SKM-1 treated with dmso at 0.1 percent for 144 hours (cell line): ENCODE results near the gene SPC25.

ENCODE experiments used
- DNase-seq: peaks from one replicate; lab custom pipeline; 2025; ENCODE audit not compliant: unreplicated experiment; lab: John Stamatoyannopoulos, UW

SPC25 gene

DNA sequence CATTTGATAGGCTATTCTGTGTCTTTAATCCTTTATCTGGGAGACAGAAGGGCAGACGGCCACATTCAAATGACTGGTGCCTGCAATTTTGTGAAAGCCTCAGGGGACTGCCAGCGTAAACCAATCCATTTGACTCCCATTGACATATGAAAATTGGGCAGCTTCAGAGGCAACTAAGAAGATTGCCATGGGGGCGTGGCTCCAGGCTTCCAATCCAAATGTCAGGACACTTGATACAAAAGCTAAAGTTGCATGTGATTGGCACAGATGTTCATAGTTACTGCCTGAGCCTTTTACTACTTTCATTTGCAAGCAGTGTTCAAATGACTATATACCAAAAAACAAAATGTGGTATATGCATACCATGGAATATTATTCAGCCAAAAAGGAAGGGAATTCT is 42.0 kb downstream of the SPC25 start:
- DNase-seq = no peak

DNA sequence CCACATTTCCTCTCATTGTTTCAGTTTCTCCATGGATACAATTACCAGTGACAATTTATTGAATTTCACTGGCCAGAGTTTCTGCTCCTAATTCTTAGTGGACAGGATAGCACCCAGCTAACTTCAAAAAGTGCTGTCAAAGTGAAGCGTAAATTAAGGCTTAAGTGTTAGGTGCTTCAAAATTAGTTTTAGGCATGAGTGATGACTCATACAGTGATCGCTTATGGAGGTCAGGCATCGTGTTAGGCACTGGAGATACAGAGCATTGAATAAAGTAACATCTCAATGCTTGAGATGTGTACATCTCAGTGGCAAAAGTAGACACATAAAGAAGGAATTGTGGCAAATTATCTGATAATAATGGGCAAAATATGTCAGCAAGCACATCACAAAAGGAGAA is 47.0 kb downstream of the SPC25 start:
- DNase-seq = no peak

DNA sequence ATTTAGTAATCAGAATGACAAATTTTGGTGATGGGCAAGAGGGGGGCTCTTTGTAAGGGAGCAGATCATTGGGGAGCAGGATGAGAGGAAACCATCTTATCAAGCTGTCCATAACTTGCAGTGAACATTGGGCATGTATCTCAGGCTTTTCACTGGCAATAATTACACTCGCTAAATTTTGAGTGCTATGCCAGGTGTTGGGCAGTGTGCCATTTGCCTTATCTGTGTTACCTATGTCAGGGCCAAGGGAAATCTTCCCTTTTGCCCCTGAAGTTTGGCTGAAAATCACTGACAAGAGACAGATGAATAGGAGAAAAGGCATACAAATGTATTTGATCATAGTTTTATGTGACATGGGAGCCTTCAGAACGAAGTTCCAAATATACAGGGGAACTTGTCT is 48.8 kb downstream of the SPC25 start:
- DNase-seq = no peak

DNA sequence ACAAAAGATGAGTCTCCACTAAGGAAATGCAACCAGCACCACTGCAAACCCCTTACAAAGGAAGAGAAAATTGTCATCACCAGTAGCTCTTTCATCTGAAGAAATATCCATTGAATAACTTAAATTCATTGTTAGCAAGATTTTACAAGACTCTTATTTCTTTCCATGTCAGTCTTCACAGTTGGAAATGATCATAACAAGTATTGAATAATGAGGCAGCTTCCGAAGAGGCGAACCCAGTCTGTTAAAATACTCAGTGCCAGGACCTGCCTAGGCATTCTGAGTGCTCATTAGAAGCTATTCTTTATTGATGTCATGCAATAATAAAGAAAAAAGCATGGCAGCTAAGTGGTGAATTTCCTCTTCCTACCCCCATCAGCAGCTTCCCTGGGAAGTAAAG is 54.3 kb downstream of the SPC25 start:
- DNase-seq = no peak

DNA sequence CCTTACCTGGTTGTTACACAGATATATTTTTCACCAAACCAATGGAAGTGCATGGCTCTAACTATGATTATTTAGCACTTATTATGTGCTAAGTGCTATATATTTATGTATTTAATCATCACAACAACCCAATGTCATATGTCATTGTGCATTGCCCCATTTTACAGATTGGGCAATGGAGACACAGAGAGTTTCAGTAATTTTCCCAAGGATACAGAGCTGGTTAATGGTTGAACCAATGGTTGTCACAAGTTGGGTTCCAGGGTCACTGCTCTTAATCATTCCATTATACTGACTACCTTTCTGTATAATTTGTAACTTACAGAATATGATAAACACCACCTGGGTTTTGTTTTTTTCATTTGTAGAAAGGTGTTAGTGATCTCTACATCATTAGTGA is 58.6 kb downstream of the SPC25 start:
- DNase-seq = no peak

DNA sequence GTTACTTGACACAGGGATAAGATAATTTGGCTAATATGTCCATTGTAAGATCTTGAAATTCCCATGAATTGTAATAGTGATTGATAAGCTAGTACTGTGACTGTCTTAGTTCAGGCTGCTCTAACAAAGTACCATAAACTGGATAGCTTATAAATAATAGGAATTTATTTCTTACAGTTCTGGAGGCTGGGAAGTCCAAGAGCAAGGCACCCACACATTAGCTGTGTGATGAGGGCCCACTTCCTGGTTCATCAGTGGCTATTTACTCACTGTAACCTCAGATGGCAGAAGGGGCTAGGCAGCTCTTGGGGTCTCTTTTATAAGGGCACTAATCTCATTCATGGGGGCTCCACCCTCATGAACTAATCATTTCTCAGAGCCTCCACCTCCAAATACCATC is 59.3 kb downstream of the SPC25 start:
- no peak for DNase-seq

DNA sequence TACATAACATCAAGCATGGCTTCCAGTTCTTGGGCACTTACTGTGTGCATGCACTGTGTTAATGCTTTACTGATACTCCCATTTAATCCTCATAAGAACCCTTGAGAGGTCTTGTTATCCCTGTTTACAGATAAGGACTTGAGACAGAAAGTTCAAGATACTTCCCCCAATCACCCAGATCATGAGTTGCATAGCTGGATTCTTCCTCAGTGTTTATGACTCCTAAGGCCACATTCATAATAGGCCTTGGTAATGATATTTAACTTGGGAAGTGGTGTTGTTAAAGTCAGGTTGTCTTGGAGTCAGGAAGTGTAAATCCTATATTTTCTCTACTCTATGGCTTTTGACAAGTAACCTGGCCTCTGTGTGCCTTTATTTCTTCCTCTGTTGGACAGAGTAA is 65.1 kb downstream of the SPC25 start:
- no peak for DNase-seq

DNA sequence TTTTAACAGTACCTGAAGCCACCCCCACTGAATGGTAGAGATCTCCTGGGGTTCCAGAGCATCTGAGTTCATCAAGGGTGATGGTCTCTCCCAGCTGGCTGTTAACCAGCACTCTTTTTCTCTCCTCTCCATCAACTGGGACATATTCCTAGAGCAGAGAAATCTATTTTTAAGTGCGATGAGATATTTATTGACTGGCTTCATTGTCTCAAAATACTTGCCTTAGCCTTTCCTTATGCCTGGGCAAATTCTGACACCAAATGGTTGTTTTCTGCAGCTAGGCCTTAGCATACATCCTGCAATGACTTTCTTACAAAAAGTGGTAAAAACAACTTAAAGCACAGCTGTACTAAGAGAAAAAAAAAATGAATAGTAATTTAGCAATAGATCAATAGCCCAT is 68.2 kb downstream of the SPC25 start:
- DNase-seq = no peak

DNA sequence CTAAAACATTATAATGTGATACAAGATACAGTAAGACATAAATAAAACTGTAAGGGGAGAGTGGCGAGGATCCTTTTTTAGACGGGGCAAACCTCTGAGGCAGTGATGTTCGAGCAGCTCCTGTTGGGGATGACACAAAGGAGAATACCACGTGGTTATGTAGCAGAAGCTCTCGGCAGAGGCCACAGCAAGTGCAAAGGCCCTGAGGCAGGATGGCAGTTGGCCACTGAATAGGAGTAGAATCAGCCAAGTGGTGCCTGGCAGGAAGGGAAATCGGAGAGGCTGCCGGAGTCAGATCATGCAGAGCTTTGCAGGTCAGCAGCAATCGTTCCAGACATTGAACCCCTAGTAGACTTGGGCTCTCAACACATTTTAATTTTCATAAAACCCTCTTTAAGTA is 68.7 kb downstream of the SPC25 start:
- DNase-seq = no peak
